HCT116 (cell line): ENCODE data around the gene PZP. TPM values are rescaled to one million over a fixed set of nuclear protein-coding genes. Genes with fewer than 3 reads are reported as not detected.

Source experiments
- ATAC-seq: fragments of 200-7000 bp; cut with Tn5 transposase; 2 replicates; pipeline ENCODE4 v1.9.1; 2020; ENCODE audit warnings: mild to moderate bottlenecking, moderate library complexity
- BruUV-seq: library from RNA; stranded (reverse); fragments of 400-500 nt; replicated peaks from 2 replicates; lab custom pipeline; 2021; lab: Mats Ljungman, UMichigan
- CTCF ChIA-PET: fragments of 300-600 bp; sonication (Branson Sonifier 250); formaldehyde crosslinking; loops from one replicate; lab custom pipeline; 2021; ENCODE audit warnings: antibody characterized with exemption; lab: Charles Lee
- POLR2A ChIA-PET: fragments of 300-600, 350-600 bp; sonication (Branson Sonifier 250); formaldehyde crosslinking; loops from one replicate; lab custom pipeline; 2021; ENCODE audit warnings: antibody characterized with exemption; lab: Charles Lee
- RAD21 ChIA-PET, 2 experiments: fragments of 300-600 bp; sonication (Branson Sonifier 250); formaldehyde crosslinking; loops; one replicate each; lab custom pipeline; 2023; ENCODE audit warnings: low total read pairs in 2 of 2; ENCODE audit not compliant: uncharacterized antibody in 2 of 2, unreplicated experiment in 2 of 2, low non-redundant PET in 1 of 2; lab: Charles Lee
- DNase-seq: peaks from one replicate; pipeline ENCODE4 v3.0.0-alpha.2; 2010; ENCODE audit warnings: low read depth, low spot score
- H2AFZ ChIP-seq: fragments of 200-600 bp; shearing (Covaris generic), sonication (generic); 2 replicates; pipeline ENCODE4 v1.6.1; 2017; ENCODE audit warnings: low read depth, mixed run types, mixed read lengths, antibody characterized with exemption, low read length; ENCODE audit not compliant: poor library complexity, severe bottlenecking
- H3K27ac ChIP-seq: 2 replicates; pipeline ENCODE4 v1.5.1; 2012; ENCODE audit warnings: low read depth, low read length
- H3K27me3 ChIP-seq: fragments of 200-600 bp; sonication (generic); 2 replicates; pipeline ENCODE4 v1.6.1; 2016; ENCODE audit warnings: mixed run types, low read length, mixed read lengths; ENCODE audit not compliant: insufficient read depth
- H3K36me3 ChIP-seq, 2 experiments: fragments of 200-500 bp in 1 of 2; fragments of 200-600 bp in 1 of 2; sonication (Bioruptor generic) in 1 of 2; sonication (generic) in 1 of 2; 2 replicates each; pipeline versions ENCODE4 v1.5.1 to v1.6.1; 2014 to 2016; ENCODE audit warnings: low read length in 2 of 2, inconsistent platforms in 1 of 2, mixed read lengths in 1 of 2, mixed run types in 1 of 2; ENCODE audit not compliant: insufficient read depth in 2 of 2, control insufficient read depth in 1 of 2
- H3K4me1 ChIP-seq, 2 experiments: fragments of 200-600 bp in 1 of 2; sonication (generic) in 1 of 2; 2 replicates each; pipeline versions ENCODE4 v1.5.1 to v1.6.1; 2012 to 2017; ENCODE audit warnings: low read length in 2 of 2, inconsistent platforms in 1 of 2, mild to moderate bottlenecking in 1 of 2, mixed read lengths in 1 of 2, mixed run types in 1 of 2, moderate library complexity in 1 of 2; ENCODE audit not compliant: insufficient read depth in 2 of 2, control insufficient read depth in 1 of 2
- H3K4me2 ChIP-seq: fragments of 200-600 bp; sonication (generic); 2 replicates; pipeline ENCODE4 v1.6.1; 2017; ENCODE audit warnings: mixed run types, low read length, mixed read lengths
- H3K4me3 ChIP-seq, 2 experiments: fragments of 200-600 bp in 1 of 2; sonication (generic) in 1 of 2; replicated peaks in 1 of 2; 2 replicates each; pipeline ENCODE4 v1.5.1; 2011 to 2016; ENCODE audit warnings: low read length in 2 of 2, control low read depth in 1 of 2, low read depth in 1 of 2, mild to moderate bottlenecking in 1 of 2, mixed read lengths in 1 of 2, mixed run types in 1 of 2
- H3K79me2 ChIP-seq: fragments of 200-600 bp; sonication (generic); 2 replicates; pipeline ENCODE4 v1.6.1; 2017; ENCODE audit warnings: mild to moderate bottlenecking, mixed run types, low read length, moderate library complexity, mixed read lengths; ENCODE audit not compliant: insufficient read depth
- H3K9ac ChIP-seq: fragments of 200-600 bp; sonication (generic); 2 replicates; pipeline ENCODE4 v1.6.1; 2016; ENCODE audit warnings: low read length, mixed read lengths
- H3K9me2 ChIP-seq: fragments of 200-600 bp; sonication (generic), shearing (Covaris generic); 2 replicates; pipeline ENCODE4 v1.6.1; 2017; ENCODE audit warnings: mixed run types, mild to moderate bottlenecking, moderate library complexity; ENCODE audit not compliant: insufficient read depth
- H3K9me3 ChIP-seq, 2 experiments: fragments of 200-500 bp in 1 of 2; fragments of 200-600 bp in 1 of 2; sonication (Bioruptor generic) in 1 of 2; sonication (generic) in 1 of 2; 2 replicates each; pipeline ENCODE4 v1.6.1; 2014 to 2017; ENCODE audit warnings: low read length in 2 of 2, mixed read lengths in 2 of 2, inconsistent platforms in 1 of 2, low read depth in 1 of 2, mild to moderate bottlenecking in 1 of 2, mixed run types in 1 of 2, moderate library complexity in 1 of 2; ENCODE audit not compliant: control insufficient read depth in 1 of 2, insufficient read depth in 1 of 2
- H4K20me1 ChIP-seq: fragments of 200-600 bp; sonication (generic), shearing (Covaris generic); 2 replicates; pipeline ENCODE4 v1.6.1; 2017; ENCODE audit warnings: mixed run types, mild to moderate bottlenecking, moderate library complexity; ENCODE audit not compliant: insufficient read depth
- CEBPB ChIP-seq: IDR thresholded peaks from 2 replicates; pipeline ENCODE4 v1.6.1; 2012; ENCODE audit warnings: low read depth
- EGR1 ChIP-seq: IDR thresholded peaks from 2 replicates; pipeline ENCODE4 v1.6.1; 2012; ENCODE audit warnings: low read depth
- EZH2 ChIP-seq: fragments of 200-600 bp; sonication (generic); IDR thresholded peaks from 2 replicates; pipeline ENCODE4 v1.6.1; 2017; ENCODE audit warnings: antibody characterized with exemption, mixed run types
- EZH2phosphoT487 ChIP-seq: fragments of 200-600 bp; IDR thresholded peaks from 2 replicates; pipeline ENCODE4 v1.6.1; 2018; ENCODE audit warnings: antibody characterized with exemption, borderline replicate concordance
- FOSL1 ChIP-seq: IDR thresholded peaks from 2 replicates; pipeline ENCODE4 v1.6.1; 2012; ENCODE audit warnings: low read depth
- MAX ChIP-seq: IDR thresholded peaks from 2 replicates; pipeline ENCODE4 v1.6.1; 2012
- POLR2AphosphoS5 ChIP-seq: IDR thresholded peaks from 2 replicates; pipeline ENCODE4 v1.6.1; 2011; ENCODE audit warnings: mild to moderate bottlenecking, low read depth, low read length, moderate library complexity
- RAD21 ChIP-seq: IDR thresholded peaks from 2 replicates; pipeline ENCODE4 v1.6.1; 2012; ENCODE audit warnings: low read depth, mild to moderate bottlenecking
- REST ChIP-seq: IDR thresholded peaks from 2 replicates; pipeline ENCODE4 v1.6.1; 2012; ENCODE audit warnings: low read depth
- SRF ChIP-seq: IDR thresholded peaks from 2 replicates; pipeline ENCODE4 v1.6.1; 2012; ENCODE audit warnings: low read depth
- ZBTB33 ChIP-seq: IDR thresholded peaks from 2 replicates; pipeline ENCODE4 v1.6.1; 2011; ENCODE audit warnings: mild to moderate bottlenecking, low read length, moderate library complexity; ENCODE audit not compliant: insufficient replicate concordance; ENCODE audit errors: extremely low read depth
- ZNF274 ChIP-seq: fragments of 200-500 bp; sonication (Bioruptor generic); IDR thresholded peaks from 2 replicates; pipeline ENCODE4 v1.6.1; 2014; ENCODE audit warnings: mild to moderate bottlenecking, low read depth, low read length, inconsistent platforms
- intact Hi-C: fragments of 100-400 bp; cut with micrococcal nuclease; formaldehyde crosslinking; loops from 2 replicates; pipeline ENCODE4 v1.10.0; 2022
- total RNA-seq: library from RNA; stranded (reverse); gene quantifications from one replicate; pipeline ENCODE4 v1.2.1, GENCODE V29; 2021; ENCODE audit not compliant: unreplicated experiment

Gene PZP
- total RNA-seq, 1 experiment from 2014 or later = not detected

GRCh38 chr12:9184276-9184675 lies 23.9 kb downstream of the PZP start:
- Histone ChIP-seq H3K9me3 (no peaks in the 10 kb centered on the region), H3K36me3 (no peaks in the 10 kb centered on the region), H3K4me2 (no peak overlapping the region), H3K27me3 (peaks cover 48% of the 10 kb centered on the region), H3K27ac (no peak overlapping the region), H3K79me2 (no peaks in the 10 kb centered on the region), H3K9me2 (no peaks in the 10 kb centered on the region), H2AFZ (no peak overlapping the region), H4K20me1 (no peaks in the 10 kb centered on the region), H3K4me1 (no peaks in the 10 kb centered on the region), H3K4me3 (no peak overlapping the region), H3K9ac (no peak overlapping the region)
- ATAC-seq (no peak), DNase-seq (no peak)
- intact Hi-C loops = no loop called here
- ChIA-PET POLR2A (no interaction called here), RAD21 (no interaction called here), CTCF (no interaction called here)
- BruUV-seq = no TSS peak
- no peak for TF ChIP-seq MAX

- Histone ChIP-seq H3K36me3 (no peaks in the 10 kb centered on the region), H3K4me1 (no peaks in the 10 kb centered on the region), H2AFZ (no peak overlapping the region), H3K27ac (no peak overlapping the region), H3K9me3 (no peaks in the 10 kb centered on the region), H3K9me2 (no peaks in the 10 kb centered on the region), H3K4me2 (no peak overlapping the region)
- ChIA-PET RAD21 (no interaction called here), CTCF (no interaction called here)
- intact Hi-C loops = no loop called here
- no peak for DNase-seq
- TF ChIP-seq FOSL1 (no peak), RAD21 (no peak), CEBPB (no peak), REST (no peak), EZH2 (no peak), SRF (no peak), ZNF274 (no peak), POLR2AphosphoS5 (no peak), EZH2phosphoT487 (no peak), EGR1 (no peak), ZBTB33 (no peak)
- TF ChIP-seq, all 23 proteins: peak for 0
- no TSS peak for BruUV-seq
- POLR2A ChIA-PET = interaction anchor here (1.1 kb wide), 1 partner anchor 22 kb away, joined by 4 read pairs; no protein-coding TSS in a partner anchor
- Histone ChIP-seq H3K79me2 (no peaks in the 10 kb centered on the region), H3K4me3 (no peak overlapping the region), H4K20me1 (no peaks in the 10 kb centered on the region), H3K27me3 (peaks cover 36% of the 10 kb centered on the region), H3K9ac (no peak overlapping the region)
- no peak for ATAC-seq
Observed at GRCh38 chr12:9180810-9181209, 27.4 kb downstream of the PZP start.
